ENCODE measurements around the gene WDFY2.
"Not testable (repeated sequence)": the region's sequence is repeated elsewhere in the genome, so short reads cannot be mapped to it uniquely, and the experiment has no call there.

Gene WDFY2

DNA sequence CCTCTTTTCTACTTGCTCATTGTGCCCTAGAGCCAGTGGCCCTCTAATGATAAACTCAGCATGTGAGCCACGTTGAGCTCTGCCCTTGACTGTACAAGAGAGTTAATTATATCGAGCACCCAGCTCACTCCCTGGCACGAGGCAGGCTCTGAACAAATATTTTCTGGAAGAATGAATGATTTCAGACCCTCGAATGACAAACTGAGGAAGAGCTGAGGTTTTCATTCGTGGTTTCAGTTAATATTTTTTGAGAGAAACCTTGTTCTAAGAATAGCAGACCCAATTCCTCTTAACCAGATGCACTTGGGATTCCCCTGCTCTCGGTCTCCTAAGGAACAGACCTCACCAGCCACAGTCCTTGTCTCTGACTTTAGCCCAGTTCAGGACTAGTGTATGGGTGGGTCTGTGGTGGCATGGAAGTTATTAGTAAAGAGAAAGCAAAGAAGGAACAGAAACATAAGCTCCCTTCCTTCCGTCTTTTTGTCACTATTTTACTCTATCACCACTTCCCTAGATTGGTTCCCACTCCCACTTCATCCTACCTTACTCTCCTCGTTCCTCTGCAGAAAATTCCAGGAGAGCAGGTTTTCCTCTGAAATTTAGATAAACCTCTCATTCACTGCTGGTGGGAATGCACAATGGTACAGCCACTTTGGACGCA is 22.1 kb upstream of the WDFY2 start:
- H3K4me3 ChIP-seq (ENCODE audit: low read depth, low read length) = no peak overlapping the region
- no peak for DNase-seq (ENCODE audit: low read depth, low spot score)
- in situ Hi-C loops (cut with HindIII; ENCODE audit: low sequenced_read_pairs) = no loop called here
- TF ChIP-seq, protein P1, sequence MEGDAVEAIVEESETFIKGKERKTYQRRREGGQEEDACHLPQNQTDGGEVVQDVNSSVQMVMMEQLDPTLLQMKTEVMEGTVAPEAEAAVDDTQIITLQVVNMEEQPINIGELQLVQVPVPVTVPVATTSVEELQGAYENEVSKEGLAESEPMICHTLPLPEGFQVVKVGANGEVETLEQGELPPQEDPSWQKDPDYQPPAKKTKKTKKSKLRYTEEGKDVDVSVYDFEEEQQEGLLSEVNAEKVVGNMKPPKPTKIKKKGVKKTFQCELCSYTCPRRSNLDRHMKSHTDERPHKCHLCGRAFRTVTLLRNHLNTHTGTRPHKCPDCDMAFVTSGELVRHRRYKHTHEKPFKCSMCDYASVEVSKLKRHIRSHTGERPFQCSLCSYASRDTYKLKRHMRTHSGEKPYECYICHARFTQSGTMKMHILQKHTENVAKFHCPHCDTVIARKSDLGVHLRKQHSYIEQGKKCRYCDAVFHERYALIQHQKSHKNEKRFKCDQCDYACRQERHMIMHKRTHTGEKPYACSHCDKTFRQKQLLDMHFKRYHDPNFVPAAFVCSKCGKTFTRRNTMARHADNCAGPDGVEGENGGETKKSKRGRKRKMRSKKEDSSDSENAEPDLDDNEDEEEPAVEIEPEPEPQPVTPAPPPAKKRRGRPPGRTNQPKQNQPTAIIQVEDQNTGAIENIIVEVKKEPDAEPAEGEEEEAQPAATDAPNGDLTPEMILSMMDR (IDR thresholded peaks at IDR 0.05; ENCODE audit: low read depth, low read length) = no peak

DNA sequence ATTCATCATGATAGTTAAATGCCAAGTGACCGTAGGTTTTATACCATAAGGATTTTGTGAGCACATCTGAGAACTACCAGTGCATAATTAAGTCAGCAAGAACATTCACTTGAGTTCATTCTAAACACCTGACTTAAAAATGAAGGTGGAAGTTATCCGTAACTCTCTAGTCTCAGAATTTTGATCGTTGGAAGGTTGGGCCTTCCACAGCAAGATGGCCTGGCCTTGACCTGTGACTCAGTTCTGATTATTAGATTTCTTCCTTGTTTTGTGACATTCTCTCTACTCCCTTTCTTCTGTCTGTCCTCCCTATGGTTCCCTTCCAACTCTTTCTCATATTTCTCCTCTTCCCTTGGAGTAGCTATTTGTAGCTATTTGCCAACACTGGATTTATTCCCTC is 20.0 kb upstream of the WDFY2 start:
- TF ChIP-seq, protein P1 (IDR thresholded peaks at IDR 0.05; ENCODE audit: low read depth, low read length) = no peak
- H3K4me3 ChIP-seq (ENCODE audit: low read depth, low read length) = no peak overlapping the region
- DNase-seq (ENCODE audit: low read depth, low spot score) = no peak
- in situ Hi-C loops (cut with HindIII; ENCODE audit: low sequenced_read_pairs) = no loop called here

- in situ Hi-C loops (cut with HindIII; ENCODE audit: low sequenced_read_pairs) = no loop called here
- TF ChIP-seq, protein P1 (IDR thresholded peaks at IDR 0.05; ENCODE audit: low read depth, low read length) = no peak
- no peak overlapping the region for H3K4me3 ChIP-seq (ENCODE audit: low read depth, low read length)
- DNase-seq (ENCODE audit: low read depth, low spot score) = no peak
These were observed 19.6 kb upstream of the WDFY2 start for GRCh38 chr13:51564671-51565070.

DNA sequence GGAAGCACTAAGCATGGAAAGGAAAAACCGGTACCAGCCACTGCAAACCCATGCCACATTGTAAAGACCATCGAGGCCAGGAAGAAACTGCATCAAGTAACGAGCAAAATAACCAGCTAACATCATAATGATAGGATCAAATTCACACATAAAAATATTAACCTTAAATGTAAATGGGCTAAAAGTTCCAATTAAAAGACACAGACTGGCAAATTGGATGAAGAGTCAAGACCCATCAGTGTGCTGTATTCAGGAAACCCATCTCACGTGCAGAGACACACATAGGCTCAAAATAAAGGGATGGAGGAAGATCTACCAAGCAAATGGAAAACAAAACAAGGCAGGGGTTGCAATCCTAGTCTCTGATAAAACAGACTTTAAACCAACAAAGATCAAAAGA is 15.3 kb upstream of the WDFY2 start:
- DNase-seq (ENCODE audit: low read depth, low spot score); H3K4me3 ChIP-seq (ENCODE audit: low read depth, low read length); in situ Hi-C loops (cut with HindIII; ENCODE audit: low sequenced_read_pairs): not testable (repeated sequence)

DNA sequence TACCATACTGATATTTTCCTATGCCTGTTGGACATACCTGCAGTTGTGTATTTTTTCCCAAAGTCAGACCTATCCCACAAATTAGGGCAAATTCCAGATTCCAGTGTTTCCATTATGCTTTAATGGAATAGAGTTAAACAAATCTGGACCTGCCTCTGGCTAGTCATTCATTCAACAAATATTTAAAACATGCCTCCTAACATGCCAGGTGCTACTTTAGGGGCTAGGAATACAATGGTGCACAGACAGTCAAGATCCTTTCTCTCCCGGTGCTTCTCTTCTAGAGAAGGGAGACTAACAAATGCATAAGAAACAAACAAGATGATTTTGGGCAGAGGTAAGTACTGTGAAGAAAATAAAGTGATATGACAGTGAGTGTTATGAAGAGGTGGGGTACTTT is 7.5 kb upstream of the WDFY2 start:
- H3K4me3 ChIP-seq (ENCODE audit: low read depth, low read length) = no peak overlapping the region
- DNase-seq (ENCODE audit: low read depth, low spot score) = no peak
- in situ Hi-C loops (cut with HindIII; ENCODE audit: low sequenced_read_pairs) = no loop called here
- TF ChIP-seq, protein P1 (IDR thresholded peaks at IDR 0.05; ENCODE audit: low read depth, low read length) = no peak

DNA sequence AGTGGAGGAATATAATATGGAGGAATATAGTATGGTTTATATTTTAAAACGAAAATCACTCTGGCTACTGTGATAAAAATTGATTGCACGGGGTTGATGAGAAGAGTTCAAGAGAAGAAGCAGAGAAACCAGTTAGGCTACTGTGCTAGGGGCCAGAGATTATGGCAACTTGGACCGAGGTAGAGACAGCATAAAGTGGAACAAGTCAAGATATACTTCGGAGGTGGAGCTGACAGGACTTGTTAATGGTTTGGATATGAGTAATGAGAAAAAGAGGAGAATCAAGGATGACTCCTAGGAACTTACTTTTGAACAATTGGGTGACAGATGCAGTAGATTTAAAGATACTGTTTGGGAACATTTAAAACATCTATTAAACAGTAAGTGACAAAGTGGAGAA is 6.6 kb upstream of the WDFY2 start:
- no peak for DNase-seq (ENCODE audit: low read depth, low spot score)
- H3K4me3 ChIP-seq (ENCODE audit: low read depth, low read length) = no peak overlapping the region
- in situ Hi-C loops (cut with HindIII; ENCODE audit: low sequenced_read_pairs) = no loop called here
- TF ChIP-seq, protein P1 (IDR thresholded peaks at IDR 0.05; ENCODE audit: low read depth, low read length) = no peak

- no peak overlapping the region for H3K4me3 ChIP-seq (ENCODE audit: low read depth, low read length)
- in situ Hi-C loops (cut with HindIII; ENCODE audit: low sequenced_read_pairs) = no loop called here
- TF ChIP-seq, protein P1 (IDR thresholded peaks at IDR 0.05; ENCODE audit: low read depth, low read length) = no peak
- DNase-seq (ENCODE audit: low read depth, low spot score) = no peak
These were observed 4.6 kb upstream of the WDFY2 start for GRCh38 chr13:51579676-51580075.
